ENCODE measurements around the gene CBLC. TPM values are rescaled to one million over a fixed set of nuclear protein-coding genes. Genes with fewer than 3 reads are reported as not detected.

CBLC gene, protein sequence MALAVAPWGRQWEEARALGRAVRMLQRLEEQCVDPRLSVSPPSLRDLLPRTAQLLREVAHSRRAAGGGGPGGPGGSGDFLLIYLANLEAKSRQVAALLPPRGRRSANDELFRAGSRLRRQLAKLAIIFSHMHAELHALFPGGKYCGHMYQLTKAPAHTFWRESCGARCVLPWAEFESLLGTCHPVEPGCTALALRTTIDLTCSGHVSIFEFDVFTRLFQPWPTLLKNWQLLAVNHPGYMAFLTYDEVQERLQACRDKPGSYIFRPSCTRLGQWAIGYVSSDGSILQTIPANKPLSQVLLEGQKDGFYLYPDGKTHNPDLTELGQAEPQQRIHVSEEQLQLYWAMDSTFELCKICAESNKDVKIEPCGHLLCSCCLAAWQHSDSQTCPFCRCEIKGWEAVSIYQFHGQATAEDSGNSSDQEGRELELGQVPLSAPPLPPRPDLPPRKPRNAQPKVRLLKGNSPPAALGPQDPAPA
- total RNA-seq: not detected in 2 replicates

DNA sequence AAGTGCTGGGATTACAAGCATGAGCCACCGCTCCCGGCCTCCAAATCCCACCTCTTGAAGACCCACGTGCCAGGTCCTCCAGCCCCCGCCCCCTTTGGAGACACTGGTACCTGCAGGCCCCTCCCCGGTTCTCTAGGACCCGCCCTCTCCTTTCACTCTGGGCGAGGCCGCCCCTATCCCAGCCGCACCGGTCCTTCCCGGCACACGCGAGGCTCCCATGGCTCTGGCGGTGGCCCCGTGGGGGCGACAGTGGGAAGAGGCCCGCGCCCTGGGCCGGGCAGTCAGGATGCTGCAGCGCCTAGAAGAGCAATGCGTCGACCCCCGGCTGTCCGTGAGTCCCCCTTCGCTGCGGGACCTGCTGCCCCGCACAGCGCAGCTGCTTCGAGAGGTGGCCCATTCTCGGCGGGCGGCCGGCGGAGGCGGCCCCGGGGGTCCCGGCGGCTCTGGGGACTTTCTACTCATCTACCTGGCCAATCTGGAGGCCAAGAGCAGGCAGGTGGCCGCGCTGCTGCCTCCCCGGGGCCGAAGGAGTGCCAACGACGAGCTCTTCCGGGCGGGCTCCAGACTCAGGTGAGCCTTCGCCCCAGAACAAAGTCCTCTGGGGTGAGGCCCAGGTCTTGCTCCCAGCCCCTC, at the start of gene CBLC:
Gene CBLC (plus strand): TSS at position 176 of the 633 bp plus-strand sequence. CDS start 42 bp downstream, at position 218.

DNA sequence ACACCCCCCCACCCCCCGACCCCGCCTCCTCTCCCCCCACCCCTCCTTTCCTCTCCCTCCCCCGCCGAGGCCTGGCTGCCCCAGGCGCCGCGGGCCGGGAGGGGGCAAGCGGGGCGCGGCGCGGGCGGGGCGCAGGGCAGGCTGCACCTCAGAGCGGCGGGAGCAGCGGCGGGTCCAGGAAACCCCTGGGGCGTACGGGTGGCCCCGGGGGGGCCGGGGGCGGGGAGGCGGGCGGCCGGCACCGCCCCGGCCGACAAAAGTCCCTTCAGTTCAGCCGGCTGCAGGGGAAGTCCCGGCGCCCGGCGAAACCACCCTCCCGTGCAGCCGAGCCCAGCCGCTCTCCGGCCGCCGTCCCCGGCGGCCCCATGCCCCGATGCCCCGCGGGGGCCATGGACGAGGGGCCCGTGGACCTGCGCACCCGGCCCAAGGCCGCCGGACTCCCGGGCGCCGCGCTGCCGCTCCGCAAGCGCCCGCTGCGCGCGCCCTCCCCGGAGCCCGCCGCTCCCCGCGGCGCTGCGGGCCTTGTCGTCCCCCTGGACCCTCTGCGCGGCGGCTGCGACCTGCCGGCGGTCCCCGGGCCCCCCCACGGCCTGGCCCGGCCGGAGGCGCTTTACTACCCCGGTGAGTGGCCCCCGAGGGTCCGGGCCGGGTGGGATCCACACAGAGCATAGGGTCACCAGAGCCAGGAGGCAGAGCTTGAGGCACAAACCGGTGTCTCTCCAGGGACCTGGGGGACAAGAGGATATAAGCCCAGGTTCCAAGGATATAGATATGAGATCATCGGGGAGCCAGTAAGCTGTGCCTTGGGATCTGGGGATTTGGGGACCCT, 29.1 kb upstream of the CBLC start, which contains the start of gene BCL3:
Gene BCL3 (plus strand): TSS at position 283 of the 829 bp plus-strand sequence. CDS start 83 bp downstream, at position 366.

DNA sequence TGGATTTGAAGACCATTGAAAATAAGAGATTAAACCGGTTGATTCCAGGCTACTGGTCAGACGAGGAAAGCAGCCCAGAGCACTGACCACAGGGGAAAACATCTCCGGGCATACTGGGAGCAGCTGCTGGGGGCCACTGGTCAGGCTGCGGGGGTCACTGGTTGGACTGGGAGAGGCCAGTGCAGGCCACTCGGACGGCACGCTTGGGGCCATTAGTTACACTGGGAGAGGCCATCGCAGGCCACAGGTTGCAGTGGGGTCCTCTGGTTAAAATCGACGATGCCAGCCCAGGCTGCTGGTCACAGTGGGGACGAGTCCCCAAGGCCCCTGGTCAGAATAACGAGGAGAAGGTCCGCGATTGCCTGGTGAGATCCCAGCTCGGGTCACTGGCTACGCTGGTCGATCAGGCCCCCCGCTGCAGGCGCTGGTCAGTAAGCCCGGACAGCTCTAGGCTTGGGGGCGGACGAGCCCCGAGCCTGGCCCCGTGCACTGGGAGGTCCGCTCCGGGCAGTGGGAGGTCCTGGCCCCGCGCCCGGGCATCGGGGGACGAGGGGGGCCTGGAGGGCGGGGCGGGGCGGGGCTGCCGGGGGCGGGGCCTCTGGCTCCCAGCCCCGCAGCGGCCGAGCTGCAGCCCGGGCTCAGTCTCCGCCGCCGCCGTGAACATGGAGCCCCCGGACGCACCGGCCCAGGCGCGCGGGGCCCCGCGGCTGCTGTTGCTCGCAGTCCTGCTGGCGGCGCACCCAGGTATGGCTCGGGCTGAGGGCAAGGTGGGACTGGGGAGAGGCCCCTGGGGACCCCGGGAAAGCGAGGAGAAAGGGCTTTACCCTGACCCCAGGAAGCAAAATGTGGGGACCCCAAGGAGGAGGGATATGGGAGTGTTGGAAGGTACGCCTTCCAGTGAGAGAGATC, 31.0 kb downstream of the CBLC start, which contains the start of gene BCAM:
Gene BCAM (plus strand): TSS at position 641 of the 909 bp plus-strand sequence. CDS start 22 bp downstream, at position 663.

DNA sequence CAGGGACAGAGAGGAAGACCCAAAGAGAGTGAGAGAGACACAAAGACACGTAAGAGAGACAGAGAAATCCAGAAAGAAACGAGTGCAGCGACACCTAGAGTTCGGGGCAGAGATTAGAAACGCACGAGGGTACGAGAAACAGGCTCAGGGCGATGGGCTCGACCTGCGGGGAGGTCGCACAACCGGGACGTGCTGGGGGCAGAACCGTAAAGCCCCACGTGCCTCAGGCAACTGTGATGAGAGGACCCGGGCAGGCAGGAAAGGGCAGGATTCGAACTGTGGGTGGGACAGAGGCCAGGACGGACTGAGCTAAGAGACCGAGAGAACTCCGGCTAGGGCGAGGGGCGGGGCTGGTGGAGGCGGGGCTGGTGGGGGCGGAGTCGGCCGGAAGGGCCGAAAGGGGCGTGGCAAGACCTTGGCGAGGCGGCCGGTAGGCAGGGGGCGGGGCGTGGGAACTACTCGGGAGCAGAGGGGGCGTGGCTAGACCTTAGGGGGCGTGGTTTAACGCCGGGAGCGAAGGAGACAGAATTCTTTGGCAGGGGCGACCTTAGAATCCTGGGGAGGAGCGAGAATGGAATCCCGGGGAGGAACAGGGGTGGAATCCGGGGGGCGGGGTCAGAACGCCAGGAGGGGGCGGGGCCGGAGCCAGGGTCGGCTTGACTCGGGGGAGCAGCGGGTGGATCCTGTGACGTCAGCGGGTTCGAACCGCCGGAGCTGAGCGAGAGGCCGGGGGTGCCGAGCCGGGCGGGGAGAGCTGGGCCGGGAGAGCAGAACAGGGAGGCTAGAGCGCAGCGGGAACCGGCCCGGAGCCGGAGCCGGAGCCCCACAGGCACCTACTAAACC, 68.1 kb downstream of the CBLC start, which contains the start of gene NECTIN2:
Gene NECTIN2 (plus strand): TSS at position 686 of the 843 bp plus-strand sequence. CDS start 229 bp downstream, outside the sequence.

Other genes with a start within 250 kb of the CBLC start
- gene CEACAM20, start 248.2 kb upstream of the CBLC start, total RNA-seq: not detected in 2 replicates
- gene IGSF23, start 164.3 kb upstream of the CBLC start, total RNA-seq: 1.2 and 1.3 TPM in 2 replicates
- 270 and 307 TPM in 2 replicates for gene PVR, start 134.0 kb upstream of the CBLC start, total RNA-seq
- gene CEACAM19, start 106.4 kb upstream of the CBLC start, total RNA-seq: 3.9 and 5.1 TPM in 2 replicates
- not detected in 2 replicates for gene CEACAM16, start 78.7 kb upstream of the CBLC start, total RNA-seq
- 23.0 and 27.9 TPM in 2 replicates for gene BCL3, start 29.2 kb upstream of the CBLC start, total RNA-seq
- 22.6 and 33.0 TPM in 2 replicates for gene BCAM, start 31.2 kb downstream of the CBLC start, total RNA-seq
- 237 and 256 TPM in 2 replicates for gene NECTIN2, start 68.4 kb downstream of the CBLC start, total RNA-seq
- 120 and 129 TPM in 2 replicates for gene TOMM40, start 113.4 kb downstream of the CBLC start, total RNA-seq
- gene APOE, start 127.9 kb downstream of the CBLC start, total RNA-seq: 1.2 and 3.1 TPM in 2 replicates
- gene APOC1, start 136.7 kb downstream of the CBLC start, total RNA-seq: 2.1 TPM in 1 of 2 replicates, not detected in the other
- not detected in 2 replicates for gene APOC4, start 164.3 kb downstream of the CBLC start, total RNA-seq
- not detected in 2 replicates for gene APOC2, start 168.2 kb downstream of the CBLC start, total RNA-seq
- gene CLPTM1, start 177.5 kb downstream of the CBLC start, total RNA-seq: 58.2 and 60.5 TPM in 2 replicates
- 19.4 and 26.3 TPM in 2 replicates for gene RELB, start 223.6 kb downstream of the CBLC start, total RNA-seq

Measured in mammary microvascular endothelial cell (primary cell).